OCI-LY3 (cell line): ENCODE results near the gene RFC4.

Experiments used
- H2AFZ ChIP-seq: fragments of 200-600, 300-600 bp; shearing (Covaris generic); 2 replicates; pipeline ENCODE4 v1.6.0; 2014; ENCODE audit warnings: antibody characterized with exemption, low read depth, low read length
- H3K27ac ChIP-seq: fragments of 200-600, 300-600 bp; sonication (generic); 2 replicates; pipeline ENCODE4 v1.5.1; 2014; ENCODE audit warnings: mild to moderate bottlenecking, low read length, moderate library complexity, mixed read lengths
- H3K27me3 ChIP-seq: fragments of 200-600, 300-600 bp; sonication (generic); 2 replicates; pipeline ENCODE4 v1.6.1; 2014; ENCODE audit warnings: low read depth, low read length, mixed read lengths
- H3K36me3 ChIP-seq: fragments of 200-600, 300-600 bp; sonication (generic); replicated peaks from 2 replicates; pipeline ENCODE3; 2014; ENCODE audit warnings: low read depth, low read length, mixed read lengths
- H3K4me1 ChIP-seq: fragments of 300-600, 200-600 bp; sonication (generic); 2 replicates; pipeline ENCODE4 v1.6.1; 2014; ENCODE audit warnings: low read length, mixed read lengths
- H3K4me2 ChIP-seq: fragments of 200-600, 300-600 bp; sonication (generic); 2 replicates; pipeline ENCODE4 v1.6.1; 2014; ENCODE audit warnings: low read length, mixed read lengths
- H3K4me3 ChIP-seq: fragments of 300-600, 200-600 bp; sonication (generic); 2 replicates; pipeline ENCODE4 v1.5.1; 2014; ENCODE audit warnings: antibody characterized with exemption, mild to moderate bottlenecking, low read length, moderate library complexity
- H3K79me2 ChIP-seq: fragments of 300-600, 200-600 bp; shearing (Covaris generic); 2 replicates; pipeline ENCODE4 v1.6.1; 2014; ENCODE audit warnings: mild to moderate bottlenecking, low read length, mixed read lengths
- H3K9ac ChIP-seq: fragments of 300-600, 200-600 bp; shearing (Covaris generic); 2 replicates; pipeline ENCODE4 v1.6.0; 2014; ENCODE audit warnings: mild to moderate bottlenecking, low read length, moderate library complexity
- H3K9me3 ChIP-seq: fragments of 200-600, 300-600 bp; shearing (Covaris generic); 2 replicates; pipeline ENCODE4 v1.6.1; 2014; ENCODE audit warnings: low read length, mixed read lengths; ENCODE audit not compliant: insufficient read depth
- H4K20me1 ChIP-seq: fragments of 200-600, 300-600 bp; sonication (generic); 2 replicates; pipeline ENCODE4 v1.6.1; 2016; ENCODE audit warnings: low read length, mixed read lengths; ENCODE audit not compliant: insufficient read depth
- EZH2phosphoT487 ChIP-seq: fragments of 200-600 bp; shearing (Covaris generic); IDR thresholded peaks from 2 replicates; pipeline ENCODE4 v1.6.1; 2018; ENCODE audit warnings: antibody characterized with exemption, mixed run types, low read depth
- TF ChIP-seq, protein P1 (sequence below): fragments of 200-600, 300-600 bp; sonication (generic); IDR thresholded peaks from 2 replicates; pipeline ENCODE4 v1.5.1; 2014; ENCODE audit warnings: antibody characterized with exemption, low read length, low read depth

Gene RFC4

DNA sequence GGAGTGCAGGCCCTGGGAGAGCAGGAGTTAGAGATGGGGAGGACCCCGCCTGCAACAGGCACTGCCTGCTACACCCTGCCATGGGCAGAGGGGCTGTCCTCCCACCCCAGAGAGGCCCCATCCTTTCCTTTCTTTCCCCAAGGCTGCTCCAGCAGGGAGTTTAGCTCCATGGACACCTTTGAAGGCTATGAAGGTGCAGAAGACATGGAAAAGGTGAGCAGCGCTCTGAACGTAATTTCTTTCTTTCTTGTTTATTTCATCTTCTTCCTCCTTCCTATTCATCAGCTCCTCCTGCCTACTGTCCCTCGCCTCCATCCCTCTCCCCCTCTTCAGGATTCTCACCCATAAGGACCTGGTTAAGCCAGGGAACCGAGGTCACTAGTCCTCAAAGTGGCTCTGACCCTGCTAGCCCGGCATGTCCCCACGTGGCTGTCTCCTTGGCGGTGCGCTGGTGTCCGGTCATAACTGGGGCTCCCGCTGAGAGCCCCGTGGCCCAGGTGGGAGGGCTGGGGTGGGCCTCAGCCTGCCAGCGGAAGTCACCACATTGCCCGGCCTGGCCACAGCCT is 20.2 kb upstream of the RFC4 start:
- H3K79me2 ChIP-seq, result peaks cover 9% of the 10 kb centered on the region
- H4K20me1 ChIP-seq, result no peaks in the 10 kb centered on the region
- peak overlapping the region; percentile 84 for H3K4me3 ChIP-seq
- peaks cover 33% of the 10 kb centered on the region for H3K27me3 ChIP-seq
- peak overlapping the region; percentile 98 for H3K4me2 ChIP-seq
- peak overlapping the region; percentile 80 for H3K9ac ChIP-seq
- no peak for TF ChIP-seq EZH2phosphoT487
- TF ChIP-seq, protein P1, sequence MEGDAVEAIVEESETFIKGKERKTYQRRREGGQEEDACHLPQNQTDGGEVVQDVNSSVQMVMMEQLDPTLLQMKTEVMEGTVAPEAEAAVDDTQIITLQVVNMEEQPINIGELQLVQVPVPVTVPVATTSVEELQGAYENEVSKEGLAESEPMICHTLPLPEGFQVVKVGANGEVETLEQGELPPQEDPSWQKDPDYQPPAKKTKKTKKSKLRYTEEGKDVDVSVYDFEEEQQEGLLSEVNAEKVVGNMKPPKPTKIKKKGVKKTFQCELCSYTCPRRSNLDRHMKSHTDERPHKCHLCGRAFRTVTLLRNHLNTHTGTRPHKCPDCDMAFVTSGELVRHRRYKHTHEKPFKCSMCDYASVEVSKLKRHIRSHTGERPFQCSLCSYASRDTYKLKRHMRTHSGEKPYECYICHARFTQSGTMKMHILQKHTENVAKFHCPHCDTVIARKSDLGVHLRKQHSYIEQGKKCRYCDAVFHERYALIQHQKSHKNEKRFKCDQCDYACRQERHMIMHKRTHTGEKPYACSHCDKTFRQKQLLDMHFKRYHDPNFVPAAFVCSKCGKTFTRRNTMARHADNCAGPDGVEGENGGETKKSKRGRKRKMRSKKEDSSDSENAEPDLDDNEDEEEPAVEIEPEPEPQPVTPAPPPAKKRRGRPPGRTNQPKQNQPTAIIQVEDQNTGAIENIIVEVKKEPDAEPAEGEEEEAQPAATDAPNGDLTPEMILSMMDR, result no peak
- H3K9me3 ChIP-seq, result no peaks in the 10 kb centered on the region
- H2AFZ ChIP-seq, result no peak overlapping the region
- H3K36me3 ChIP-seq, result no peaks in the 10 kb centered on the region
- no peak overlapping the region for H3K27ac ChIP-seq
- H3K4me1 ChIP-seq, result peaks cover 32% of the 10 kb centered on the region

DNA sequence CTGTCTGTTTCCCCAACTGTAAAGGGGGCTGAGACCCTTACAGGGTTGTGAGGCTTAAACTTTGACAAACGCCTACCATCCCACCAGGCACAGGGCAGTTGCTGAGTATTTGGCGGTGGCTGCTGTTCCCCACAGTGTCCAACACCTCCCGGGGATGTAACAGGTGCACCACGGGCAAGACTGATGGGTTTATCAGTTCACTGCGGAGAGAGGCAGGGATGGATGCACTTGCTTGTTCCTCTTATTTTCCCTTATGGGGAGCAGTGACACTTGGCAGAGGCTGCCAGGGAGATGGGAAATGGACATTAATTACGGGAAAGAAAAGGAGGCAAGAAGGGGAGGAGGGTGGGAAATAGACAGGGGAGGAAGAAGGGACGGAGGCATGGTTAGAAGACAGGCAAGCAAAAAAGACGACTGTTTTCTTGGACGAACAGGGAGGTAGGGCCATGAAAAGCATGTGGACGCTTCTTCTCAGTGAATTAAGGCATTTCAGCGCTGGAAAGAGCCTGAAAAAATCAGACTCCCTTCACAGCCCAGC is 19.7 kb upstream of the RFC4 start:
- peaks cover 32% of the 10 kb centered on the region for H3K4me1 ChIP-seq
- H3K9ac ChIP-seq, result peak overlapping the region; percentile 80
- no peaks in the 10 kb centered on the region for H4K20me1 ChIP-seq
- peak overlapping the region; percentile 98 for H3K4me2 ChIP-seq
- no peak overlapping the region for H2AFZ ChIP-seq
- H3K9me3 ChIP-seq, result no peaks in the 10 kb centered on the region
- H3K27me3 ChIP-seq, result peaks cover 30% of the 10 kb centered on the region
- TF ChIP-seq, protein P1, result no peak
- no peak for TF ChIP-seq EZH2phosphoT487
- H3K27ac ChIP-seq, result no peak overlapping the region
- H3K36me3 ChIP-seq, result no peaks in the 10 kb centered on the region
- H3K79me2 ChIP-seq, result peaks cover 9% of the 10 kb centered on the region
- H3K4me3 ChIP-seq, result peak overlapping the region; percentile 84

DNA sequence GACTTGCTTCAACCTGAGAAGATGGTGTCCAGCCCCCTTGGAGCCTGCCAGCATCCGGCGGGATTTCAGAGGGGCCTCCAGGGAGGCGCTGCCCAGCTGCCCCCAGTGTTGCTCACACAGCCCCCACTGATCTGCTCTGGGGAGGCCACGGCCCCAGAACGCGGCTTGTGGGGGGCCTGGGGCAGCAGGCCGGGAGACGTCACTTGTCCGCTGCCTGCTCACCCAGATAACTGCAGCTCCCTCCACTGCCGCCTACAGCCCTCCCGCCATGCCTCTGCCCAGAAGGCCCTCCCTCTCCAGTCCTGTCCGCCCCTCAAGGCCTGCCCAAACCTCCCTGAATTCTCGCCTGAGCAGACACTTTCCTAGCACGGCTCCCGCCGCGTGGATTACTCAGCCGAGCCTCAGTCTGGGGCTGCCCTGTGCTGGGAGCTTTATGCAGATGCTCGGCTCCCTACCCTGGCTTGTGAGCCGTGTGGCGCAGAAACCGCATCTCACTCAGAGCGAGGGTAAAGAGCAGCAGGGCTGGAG is 19.1 kb upstream of the RFC4 start:
- H2AFZ ChIP-seq, result no peak overlapping the region
- no peak for TF ChIP-seq EZH2phosphoT487
- TF ChIP-seq, protein P1, result no peak
- H3K9ac ChIP-seq, result peak overlapping the region; percentile 80
- peaks cover 9% of the 10 kb centered on the region for H3K79me2 ChIP-seq
- H3K27me3 ChIP-seq, result peaks cover 25% of the 10 kb centered on the region
- H3K4me1 ChIP-seq, result peaks cover 32% of the 10 kb centered on the region
- H3K27ac ChIP-seq, result no peak overlapping the region
- no peaks in the 10 kb centered on the region for H4K20me1 ChIP-seq
- no peaks in the 10 kb centered on the region for H3K36me3 ChIP-seq
- peak overlapping the region; percentile 84 for H3K4me3 ChIP-seq
- H3K4me2 ChIP-seq, result peak overlapping the region; percentile 98
- no peaks in the 10 kb centered on the region for H3K9me3 ChIP-seq

DNA sequence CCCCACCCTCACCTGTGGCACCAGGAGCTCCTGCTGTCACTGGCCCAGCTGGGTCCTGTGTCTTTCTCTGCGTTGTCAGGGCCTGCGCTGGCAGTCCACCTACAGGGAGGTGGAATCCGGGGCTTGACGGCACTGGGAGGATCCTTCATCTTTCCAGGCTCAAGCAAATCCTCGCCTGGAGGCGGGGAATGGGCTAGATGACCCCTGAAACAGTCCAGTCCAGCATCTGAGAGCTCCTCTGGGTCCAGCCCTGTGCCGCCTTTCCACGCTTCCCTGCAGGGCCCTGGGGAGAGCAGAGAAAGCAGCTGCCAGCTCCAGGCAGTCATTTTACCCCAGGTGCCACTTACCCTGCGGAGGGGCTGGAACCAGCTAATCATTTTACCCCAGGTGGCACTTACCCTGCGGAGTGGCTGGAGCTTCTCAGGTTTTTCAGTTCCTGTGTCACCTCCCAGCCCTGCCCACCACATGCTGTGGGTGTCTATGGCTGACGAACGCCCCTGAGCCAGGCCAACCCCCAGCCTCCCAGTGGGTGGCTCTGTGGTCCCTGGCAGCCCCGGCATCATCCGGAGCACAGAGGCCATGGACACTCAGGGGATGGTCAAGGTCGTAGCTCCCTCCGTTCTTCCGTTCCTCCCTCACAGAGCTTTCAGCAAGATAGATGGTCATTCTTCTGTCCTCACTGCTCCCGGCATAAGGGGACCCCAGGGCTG is 18.3 kb upstream of the RFC4 start:
- Histone ChIP-seq H3K4me3 (peak overlapping the region; percentile 84), H3K4me2 (peak overlapping the region; percentile 98), H2AFZ (peak overlapping the region; percentile 22; the same call in 1 of the 2 replicates)

More for the DNA sequence above, 18.3 kb upstream of the RFC4 start:
- no peaks in the 10 kb centered on the region for H4K20me1 ChIP-seq
- TF ChIP-seq EZH2phosphoT487, result no peak
- TF ChIP-seq, protein P1, result no peak
- peak overlapping the region; percentile 80 for H3K9ac ChIP-seq
- peaks cover 32% of the 10 kb centered on the region for H3K4me1 ChIP-seq
- H3K27ac ChIP-seq, result no peak overlapping the region
- H3K79me2 ChIP-seq, result peaks cover 9% of the 10 kb centered on the region
- peaks cover 17% of the 10 kb centered on the region for H3K27me3 ChIP-seq
- H3K9me3 ChIP-seq, result no peaks in the 10 kb centered on the region
- no peaks in the 10 kb centered on the region for H3K36me3 ChIP-seq
